HG03565 (cell line): ENCODE data around the gene ASB10.

Experiments used
- ATAC-seq: cut with Tn5 transposase; IDR thresholded peaks from one replicate; pipeline ENCODE4 v1.9.1; 2021; ENCODE audit warnings: mild to moderate bottlenecking, moderate library complexity; ENCODE audit not compliant: unreplicated experiment

The ASB10 gene

DNA sequence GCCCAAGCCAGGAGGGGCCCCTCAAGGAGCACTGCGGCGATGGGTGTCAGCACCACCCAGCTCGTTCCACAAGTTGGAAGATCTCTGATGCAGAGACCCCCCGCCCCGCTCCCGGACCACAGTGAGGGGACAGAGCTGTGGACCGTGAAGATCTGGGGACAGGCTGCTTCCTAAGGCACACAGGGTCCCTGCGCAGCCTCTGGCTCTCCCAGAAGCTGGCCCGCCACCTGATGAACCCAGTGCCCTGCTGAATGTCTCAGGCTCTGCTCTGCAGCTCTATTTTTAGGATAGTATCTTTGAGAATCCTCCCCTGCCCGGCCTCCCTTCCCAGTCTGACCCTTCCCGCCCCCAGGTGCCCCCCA is 49.3 kb downstream of the ASB10 start:
- ATAC-seq: no peak

DNA sequence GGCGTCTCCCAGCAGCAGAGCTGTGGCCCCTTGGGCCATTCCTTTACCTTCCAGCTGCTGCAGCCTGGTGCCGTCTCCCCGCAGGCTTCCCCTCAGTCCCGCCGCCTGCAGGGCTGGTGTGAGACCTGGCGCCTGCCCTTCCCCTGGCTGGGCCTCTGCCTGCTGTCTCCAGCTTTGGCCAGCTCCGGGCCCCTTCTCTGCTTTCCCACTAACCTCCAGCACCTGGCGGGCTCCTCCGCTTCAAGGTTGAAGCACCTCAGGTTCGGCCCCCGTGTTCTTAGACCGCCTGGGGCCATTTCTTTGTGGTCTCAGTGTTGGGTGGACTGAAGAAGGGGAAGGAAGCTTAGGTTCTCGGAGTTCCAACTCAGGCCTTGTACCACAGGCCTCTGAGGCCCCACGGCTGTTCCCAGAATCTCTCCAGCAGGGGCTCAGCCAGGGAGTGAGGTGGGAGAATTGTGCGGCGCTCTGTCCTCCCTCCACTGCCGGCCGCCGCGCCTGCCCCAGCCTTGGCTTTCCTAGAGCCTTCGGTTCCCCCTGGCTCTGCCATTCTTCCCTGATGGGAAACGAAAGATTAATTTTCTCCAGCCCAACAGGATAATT is 49.9 kb downstream of the ASB10 start:
- no peak for ATAC-seq

DNA sequence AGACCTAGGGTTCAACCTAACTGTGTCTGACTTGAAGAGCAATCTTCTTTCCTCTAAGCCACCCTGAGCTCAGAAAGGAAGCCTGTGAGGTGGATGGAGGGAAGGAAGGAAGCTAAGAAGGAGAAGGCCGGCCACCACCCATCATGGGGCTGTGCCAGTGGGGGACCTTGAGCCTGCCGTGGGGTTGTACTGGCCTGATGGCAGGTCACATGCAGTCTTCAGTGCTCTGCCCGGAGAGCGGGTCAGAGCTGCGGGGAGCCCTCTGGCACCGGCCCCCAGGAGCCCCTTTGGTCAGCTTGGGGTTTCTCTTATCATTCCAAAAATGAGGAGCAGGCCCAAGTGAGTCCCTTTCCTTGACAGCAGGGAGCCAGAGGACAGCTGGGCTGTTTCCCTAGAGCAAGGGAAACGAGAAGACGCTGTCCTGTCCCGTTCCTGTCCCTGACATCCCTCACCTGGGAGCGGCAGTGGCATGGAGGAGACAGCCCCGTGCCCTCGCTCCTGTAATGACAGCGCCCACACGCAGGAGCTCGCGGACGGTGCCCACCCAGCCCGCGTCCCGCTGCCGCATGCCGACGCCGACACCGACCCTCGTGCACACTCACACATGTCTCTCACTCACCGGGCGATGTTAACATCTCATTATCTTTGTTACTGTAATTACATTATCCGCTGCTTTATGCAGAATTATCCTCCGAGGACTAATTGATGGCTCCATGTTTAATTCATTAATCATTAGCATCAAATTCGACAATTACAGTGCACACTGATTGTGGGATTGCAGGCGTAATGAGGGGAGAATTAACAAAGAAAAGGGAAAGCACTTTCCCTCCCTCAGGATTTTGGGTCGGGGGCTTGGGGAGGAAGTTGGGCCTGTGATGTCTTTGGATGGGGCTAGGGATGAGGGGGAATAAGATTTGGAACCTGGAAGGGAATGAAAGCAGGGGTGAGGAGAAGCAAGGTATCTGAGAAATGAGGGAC is 50.9 kb downstream of the ASB10 start:
- no peak for ATAC-seq

DNA sequence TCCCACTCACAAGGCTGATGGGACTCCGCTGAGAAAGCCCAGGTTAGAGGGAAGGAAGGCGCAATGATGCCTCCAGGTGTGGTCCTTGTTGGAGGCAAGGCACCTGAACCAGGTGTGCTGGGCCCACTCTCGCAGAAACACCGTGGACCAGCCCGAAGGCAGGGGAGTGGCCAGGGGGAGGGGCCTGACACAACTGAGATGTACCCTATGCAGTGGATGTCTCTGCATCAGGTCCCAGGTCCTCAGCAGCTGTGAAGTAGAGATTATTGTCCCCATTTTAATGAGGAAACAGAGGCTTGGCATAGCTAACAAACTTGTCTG is 51.6 kb downstream of the ASB10 start:
- ATAC-seq: no peak

DNA sequence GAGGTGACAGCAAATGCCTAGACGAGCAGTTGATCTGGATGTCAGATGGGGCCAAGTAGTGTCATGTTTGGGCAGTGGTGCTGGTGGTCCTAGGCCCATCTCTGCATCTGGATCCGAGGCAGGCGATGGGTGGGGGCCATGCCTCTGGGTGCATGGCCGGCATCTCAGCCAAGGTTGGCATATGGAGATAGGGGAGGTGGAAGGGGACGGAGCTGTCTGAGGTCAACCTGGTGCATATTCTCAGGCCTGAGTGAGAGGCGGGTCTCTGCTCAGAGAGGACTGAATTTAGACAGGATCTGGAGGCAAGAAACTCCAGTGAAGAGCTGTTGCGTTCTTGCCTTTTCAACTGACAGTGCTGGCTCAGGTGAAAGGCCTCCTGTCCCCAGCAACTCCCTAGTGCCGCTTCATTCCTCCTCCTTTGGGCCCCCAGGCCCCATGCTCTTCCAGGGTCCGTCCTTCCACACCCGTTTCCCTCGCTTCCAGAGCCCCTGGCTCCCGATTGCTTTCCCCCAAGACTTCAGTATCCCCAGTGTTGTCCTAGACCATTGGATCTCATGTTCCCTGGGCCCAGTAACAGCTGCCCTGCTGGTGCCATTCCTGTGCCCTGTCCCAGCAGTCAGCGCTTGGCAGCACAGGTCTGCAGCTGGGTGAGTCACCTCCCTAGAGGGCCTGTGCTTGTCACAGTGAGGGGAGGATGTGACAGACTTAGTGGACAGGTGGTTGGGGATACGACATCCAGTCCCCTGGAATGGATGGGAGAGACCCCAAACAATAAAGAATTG is 52.1 kb downstream of the ASB10 start:
- no peak for ATAC-seq

DNA sequence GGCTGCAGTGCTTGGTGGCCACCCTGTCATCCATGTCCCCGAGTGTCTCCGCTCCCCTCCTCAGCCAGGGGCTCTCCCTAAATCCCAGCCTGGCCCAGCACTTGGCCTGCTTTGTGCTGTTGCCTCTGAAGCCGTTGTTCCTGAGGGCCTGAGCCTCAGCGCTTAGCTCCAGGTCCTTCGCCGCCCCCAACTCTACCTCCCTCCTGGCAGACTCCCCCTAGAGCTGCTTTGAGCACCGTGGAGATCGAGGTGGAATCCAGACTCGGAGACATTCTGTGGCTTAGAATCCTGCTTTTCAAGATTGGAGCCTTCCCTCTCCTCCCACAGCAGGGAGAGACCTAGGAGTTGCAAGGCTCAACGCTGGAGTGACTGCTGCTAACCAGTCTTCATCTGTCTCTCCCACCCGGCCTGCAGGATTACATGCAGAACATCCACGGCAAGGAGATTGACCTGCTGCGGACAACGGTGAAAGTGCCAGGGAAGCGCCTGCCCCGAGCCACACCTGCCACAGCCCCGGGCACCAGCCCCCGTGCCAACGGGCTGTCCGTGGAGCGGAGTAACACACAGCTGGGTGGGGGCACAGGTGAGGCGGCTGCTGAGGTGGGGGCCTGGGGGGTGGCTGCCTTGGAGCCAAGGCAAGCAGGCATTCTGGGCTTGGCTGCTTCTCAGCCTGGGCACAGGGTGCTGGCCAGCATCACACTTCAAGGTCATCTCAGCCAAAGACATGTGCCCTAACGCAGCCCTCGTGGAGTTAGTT is 52.9 kb downstream of the ASB10 start:
- ATAC-seq: no peak

DNA sequence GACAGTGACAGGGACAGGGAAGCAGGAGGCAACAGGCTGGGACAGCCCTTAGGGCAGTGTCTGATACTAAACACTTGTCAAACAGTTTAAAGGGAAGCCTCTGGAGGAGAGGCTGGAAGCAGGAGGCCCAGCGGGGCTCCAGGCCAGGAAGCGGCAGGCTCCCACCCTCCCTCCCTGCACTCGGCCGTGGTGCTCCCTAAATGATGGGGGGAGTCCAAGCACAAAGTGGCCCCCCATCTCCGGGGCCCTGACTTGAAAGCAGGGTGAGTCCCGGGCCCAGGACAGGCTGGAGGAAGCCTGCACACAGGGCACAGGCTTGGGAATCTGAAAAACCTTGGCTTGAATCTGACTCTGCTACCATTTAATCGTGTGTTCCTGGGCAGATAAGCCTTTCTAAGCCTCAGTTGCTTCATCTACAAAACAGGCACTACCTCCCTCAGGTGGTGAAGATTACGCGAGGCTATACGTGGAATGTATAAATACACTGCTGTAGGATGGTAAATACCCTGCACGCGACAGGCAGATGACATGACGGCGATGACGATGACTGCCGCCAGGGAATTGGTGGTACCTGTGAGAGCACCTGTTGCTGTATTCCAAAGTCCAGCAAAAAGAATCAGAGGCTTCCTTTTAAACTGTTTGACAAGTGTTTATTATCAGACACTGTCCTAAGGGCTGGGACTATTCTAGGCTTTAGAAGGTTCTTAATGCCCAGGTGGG is 53.6 kb downstream of the ASB10 start:
- ATAC-seq: no peak

DNA sequence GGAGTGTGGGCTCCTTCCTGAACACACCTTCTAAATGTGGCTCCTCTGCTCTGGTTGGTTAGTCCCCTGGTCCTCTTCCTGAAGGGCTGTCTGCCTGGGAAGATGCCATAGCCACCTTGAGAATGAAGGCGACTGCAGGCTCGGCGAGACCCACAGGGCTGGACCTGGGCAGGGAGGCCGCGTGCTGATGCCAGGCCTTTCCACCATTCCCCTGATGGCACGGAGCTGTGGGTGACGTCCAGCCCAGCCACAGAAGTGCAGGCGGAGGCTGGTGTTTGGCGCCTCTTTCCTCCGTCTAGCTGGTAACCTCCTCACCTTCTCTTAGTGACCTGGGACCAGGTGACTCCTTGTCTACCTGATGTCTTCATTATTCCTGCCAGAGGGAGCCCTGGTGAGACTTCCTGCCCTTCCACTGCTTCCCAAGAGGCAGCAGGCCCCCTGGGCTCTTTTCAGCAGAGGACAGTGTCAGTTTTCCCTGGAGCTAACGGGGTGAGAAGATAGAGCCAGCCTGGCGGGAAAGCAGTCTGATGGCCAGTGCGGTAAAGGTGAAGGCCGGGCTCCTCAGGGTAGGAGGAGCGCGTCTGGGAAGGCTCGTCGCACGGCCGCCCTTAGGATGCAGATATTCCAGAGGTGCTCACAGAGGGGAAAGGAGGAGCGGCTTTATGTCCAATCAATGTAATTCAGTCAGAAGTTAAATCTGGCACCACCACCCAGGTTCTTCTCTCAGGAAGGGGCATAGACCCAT is 54.4 kb downstream of the ASB10 start:
- no peak for ATAC-seq

DNA sequence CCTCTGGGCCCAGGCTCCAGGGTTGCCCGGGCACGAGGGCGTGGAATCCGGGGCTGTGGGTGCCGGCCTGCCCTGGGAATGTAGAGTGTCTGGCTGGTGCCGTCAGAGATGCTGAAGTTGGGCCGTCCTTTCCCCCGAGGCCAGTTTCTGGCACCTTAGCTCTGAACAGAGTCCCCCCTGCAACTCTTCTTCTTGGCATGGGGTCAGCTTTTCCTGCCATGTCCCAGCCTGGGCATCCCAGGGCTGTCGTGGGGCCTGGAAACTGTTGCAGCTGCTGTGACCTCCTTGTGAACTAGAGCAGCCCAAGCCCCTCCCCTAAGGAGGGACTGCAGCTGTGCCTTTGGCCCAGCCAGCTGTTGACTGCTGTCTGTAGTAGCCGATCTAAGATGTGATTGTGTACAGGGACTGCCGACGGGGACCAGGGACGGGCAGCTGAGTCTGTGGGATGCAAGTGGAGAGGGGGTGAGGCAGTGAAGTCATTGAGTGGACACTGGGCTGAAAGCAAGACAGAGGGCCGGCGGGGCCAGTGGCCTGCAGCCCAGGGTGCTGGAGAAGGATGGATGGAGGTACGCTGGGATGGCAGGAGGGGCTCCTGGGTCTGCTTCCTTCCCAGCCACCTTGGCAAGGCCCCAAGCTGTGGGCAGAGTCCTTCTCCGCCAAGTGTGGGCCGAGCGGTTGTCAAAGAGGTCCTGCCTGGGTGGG is 55.3 kb downstream of the ASB10 start:
- ATAC-seq: no peak

DNA sequence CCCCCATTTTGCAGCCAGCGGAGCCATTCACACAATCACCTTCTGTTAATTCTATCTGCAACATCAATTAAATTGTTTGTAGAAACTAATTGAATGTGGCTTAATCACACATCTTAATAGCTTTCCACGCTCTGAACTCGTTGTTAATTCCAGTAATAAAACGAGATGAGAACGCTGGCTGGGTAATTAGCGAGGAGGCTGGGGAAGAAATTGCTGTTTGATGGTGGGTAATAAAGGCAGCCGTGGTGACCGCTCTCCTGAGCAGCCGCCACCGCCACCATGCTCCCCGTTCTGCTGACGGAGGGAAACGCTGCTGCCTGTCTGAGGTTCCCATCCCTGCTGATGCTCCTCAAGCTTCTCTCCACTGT is 55.8 kb downstream of the ASB10 start:
- no peak for ATAC-seq

DNA sequence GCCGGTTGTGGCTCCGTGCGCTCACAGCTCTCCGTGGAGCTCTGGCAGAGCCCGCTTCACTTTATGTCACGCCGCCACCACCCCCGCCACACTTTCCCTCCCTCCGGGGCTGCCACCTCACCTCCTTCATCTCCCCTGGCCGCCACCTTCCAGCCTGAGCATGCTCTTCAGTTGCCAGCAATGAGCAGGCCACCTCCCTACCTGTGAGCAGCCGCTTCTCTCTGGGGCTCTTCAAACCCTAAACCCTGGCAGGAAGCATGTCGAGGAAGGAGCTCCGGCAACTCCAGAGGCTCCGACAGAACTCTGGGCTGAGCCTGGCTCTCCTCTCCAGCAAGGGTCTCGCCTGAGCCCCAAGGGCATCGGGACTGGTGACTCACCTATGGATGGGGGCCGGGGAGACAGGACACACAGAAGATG is 56.3 kb downstream of the ASB10 start:
- no peak for ATAC-seq

DNA sequence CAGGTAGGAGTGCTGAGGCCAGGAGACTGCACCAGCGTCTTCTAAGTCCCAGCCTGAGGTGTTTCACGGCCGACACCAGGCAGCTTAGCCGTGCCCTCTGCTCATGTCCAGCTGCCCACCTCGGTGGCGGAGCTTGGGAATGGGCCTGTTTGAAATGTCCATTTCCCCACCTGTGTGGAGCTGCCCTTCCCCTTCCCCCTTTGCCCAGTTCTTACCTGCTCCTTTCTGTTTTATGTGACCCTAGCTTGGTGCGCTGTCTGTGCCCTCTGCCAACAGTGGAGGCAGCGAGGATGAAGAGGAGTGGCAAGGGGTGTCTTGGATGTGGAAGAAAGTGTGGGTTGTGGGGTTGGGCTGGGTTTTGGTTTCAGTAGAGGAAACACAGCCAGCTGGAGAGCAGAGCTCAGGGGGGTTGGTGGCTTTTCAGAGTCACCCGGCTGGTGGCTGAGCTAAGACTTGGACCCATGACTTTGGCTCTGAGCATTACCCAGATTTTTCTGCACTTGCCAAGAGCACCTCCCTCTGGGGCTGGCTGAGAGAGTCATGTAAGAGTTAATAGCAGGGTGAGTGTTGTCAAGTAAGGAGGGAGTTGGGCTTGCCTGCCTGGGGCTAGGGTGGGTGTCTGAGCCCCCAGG is 57.0 kb downstream of the ASB10 start:
- no peak for ATAC-seq

DNA sequence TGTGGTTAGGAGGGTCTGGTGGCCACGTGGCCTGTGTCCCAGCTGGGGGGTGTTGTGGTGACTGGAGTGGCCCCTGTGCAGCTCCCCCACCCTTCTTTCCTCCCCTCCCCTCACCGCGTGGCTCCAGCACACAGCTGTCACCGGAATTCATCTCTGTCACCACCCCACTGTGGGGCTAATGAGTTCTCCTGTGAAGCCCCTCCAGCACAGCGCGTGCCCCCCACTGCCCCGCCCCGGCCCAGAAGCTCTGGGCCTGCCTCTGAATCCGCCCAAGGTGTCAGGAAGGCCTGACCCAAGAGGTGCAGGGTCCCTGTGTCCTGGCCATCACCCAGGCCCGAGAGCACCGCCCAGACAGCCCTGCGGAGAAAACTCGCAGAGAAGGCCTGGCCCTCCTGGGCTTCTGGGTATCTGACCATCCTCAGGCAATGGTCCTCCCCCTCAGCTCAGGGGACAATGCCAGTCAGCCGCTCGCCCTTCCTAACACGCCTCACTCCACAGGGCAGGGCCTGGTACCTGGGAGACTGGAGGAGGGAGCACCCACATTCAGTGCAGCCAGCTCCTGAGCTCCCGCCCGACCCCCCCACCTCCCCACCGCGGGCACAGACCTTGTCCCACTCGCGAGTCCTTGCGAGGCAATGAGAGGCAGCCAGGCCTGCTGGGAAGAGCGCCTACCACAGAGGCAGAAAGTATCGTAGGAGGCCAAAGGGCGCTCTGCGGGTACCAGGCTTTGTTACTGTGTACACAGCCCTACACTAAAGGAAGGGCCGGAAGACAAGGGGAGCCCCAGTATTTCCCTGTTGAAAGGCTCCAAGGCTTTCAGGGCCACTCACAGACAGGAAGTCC is 57.7 kb downstream of the ASB10 start:
- ATAC-seq: no peak

DNA sequence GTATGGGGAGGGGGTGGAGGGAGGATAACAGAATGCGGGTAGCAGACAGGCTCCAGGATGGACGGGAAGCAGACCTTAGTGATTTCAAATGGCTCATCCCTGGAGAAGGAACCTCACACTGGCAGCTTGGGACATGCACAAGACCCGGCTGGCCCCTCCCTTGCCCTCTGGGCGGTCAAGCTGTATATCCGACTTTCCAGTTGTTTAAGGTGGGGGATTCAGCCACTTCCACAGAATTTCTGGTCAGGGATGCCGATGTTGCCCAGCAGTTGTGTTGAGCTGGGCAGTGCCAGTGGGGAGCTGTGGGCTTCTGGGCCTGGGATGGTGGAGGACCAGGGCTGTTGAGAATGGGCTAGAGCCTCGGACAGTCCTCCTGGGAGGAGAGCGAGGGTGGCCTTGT is 58.3 kb downstream of the ASB10 start:
- ATAC-seq: no peak

DNA sequence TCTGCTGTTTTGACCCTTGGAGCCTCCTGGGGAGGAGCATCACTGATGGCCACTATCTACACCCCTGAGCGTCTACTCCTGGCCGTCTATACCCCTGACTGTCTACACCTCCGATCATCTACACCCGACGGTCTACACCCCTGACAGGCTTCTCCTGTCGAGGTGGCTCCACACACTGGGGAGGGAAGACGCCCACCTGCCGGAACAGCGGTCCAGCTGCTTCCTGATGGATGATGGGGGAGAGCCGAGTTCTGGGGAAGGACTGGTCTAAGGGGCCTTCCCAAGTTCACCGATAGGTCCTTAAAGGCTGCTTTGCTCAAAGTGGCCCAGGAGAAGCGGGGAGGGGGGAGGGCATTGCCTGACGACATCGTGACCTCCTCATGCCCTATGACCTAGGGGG is 58.9 kb downstream of the ASB10 start:
- no peak for ATAC-seq

DNA sequence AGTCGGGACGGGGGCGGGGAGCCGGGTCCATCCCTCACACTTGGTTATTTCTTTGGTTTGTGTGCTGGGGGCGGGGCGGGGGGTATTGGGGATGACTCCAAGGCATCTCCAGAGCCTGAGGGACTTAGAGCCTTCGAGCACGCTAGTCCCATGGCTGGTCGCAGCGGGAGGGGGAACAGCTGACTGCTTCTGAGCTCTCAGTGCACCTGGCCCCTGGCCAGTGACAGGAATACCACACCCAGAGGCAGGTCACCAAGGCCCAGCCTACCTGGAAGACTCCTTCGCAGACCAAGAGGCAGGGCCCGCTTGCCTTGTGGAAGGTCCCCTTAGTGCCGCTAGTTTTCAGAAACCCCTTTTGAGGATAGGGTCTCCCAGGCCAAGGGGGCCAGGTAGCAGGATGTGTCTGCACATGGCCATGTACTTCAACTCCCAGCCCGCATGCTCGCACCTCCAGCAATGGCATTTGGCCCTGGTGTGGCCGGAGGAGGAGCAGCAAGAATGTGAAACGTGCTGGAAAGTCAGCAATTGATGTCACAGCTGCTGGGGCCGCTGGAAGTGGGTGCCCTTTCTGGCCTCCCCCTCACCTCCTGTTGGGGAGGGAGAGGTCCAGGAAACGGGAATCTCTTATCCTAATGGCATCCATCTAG is 60.4 kb downstream of the ASB10 start:
- ATAC-seq: no peak

DNA sequence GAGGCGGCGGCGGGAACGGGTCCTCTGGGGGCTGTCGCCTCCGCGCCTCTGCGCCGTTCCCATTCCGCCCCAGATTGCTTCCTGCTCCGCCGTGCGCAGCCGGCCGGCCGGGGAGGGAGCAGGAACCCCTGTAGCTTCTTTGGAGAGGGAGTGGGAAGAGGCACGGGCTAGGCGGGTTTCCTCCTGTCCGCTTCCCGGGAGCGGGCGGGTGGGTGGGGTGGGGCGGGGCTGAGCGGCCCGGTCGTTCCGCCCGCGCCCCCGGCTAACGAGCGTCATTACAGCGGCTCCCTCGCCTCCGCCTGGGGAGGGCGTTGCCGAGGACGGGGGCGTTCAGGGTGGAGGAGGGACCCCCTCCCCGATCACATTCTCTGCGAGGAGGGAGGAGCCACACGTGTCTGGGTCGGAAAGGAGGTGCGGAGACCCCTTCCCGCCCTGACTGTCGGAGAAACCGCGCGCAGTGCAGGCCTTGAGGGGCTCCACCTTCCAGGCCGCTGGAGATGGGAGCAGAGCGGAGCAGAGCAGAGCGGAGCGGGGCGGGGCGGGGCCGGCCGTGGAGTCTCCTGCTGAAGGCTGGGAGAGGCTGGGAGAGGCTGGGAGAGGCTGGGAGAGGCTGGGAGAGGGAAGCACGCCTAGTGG is 61.1 kb downstream of the ASB10 start:
- no peak for ATAC-seq
